Activated naive CD4-positive, alpha-beta T cell treated with anti-CD3 and anti-CD28 coated beads, Interleukin-2, amount 10 ng/mL, durations not matched to agents 7 days and 5 days (primary cell): Measurements from ENCODE around the gene PRKN.
"Not testable (repeated sequence)": the region's sequence is repeated elsewhere in the genome, so short reads cannot be mapped to it uniquely, and the experiment has no call there.

Source experiments
- CTCF ChIA-PET: fragments of 350-600 bp; sonication (Branson Sonifier 250); formaldehyde crosslinking; loops from one replicate; lab custom pipeline; 2021; ENCODE audit warnings: antibody characterized with exemption; lab: Charles Lee
- DNase-seq: peaks from one replicate; pipeline ENCODE4 v3.0.0-alpha.2; 2020
- H3K27ac Mint-ChIP-seq: one replicate; pipeline ENCODE4 v1.8.0; 2021; ENCODE audit warnings: mild to moderate bottlenecking, moderate library complexity, mixed read lengths
- H3K27me3 Mint-ChIP-seq: one replicate; pipeline ENCODE4 v1.8.0; 2021; ENCODE audit warnings: mild to moderate bottlenecking, mixed read lengths
- H3K36me3 Mint-ChIP-seq: one replicate; pipeline ENCODE4 v1.8.0; 2021; ENCODE audit warnings: mixed read lengths
- H3K4me1 Mint-ChIP-seq: one replicate; pipeline ENCODE4 v1.8.0; 2021; ENCODE audit warnings: mixed read lengths
- H3K4me3 Mint-ChIP-seq: one replicate; pipeline ENCODE4 v1.8.0; 2021; ENCODE audit warnings: mild to moderate bottlenecking, moderate library complexity, mixed read lengths
- H3K9me3 Mint-ChIP-seq: one replicate; pipeline ENCODE4 v1.8.0; 2021; ENCODE audit warnings: mixed read lengths

PRKN gene

GRCh38 chr6:161503570-161503969, 1224.0 kb downstream of the PRKN start:
- CTCF ChIA-PET, result no interaction called here
- Mint-ChIP-seq H3K27me3 (no peaks in the 10 kb centered on the region), H3K4me1 (no peaks in the 10 kb centered on the region), H3K4me3 (no peak overlapping the region), H3K9me3 (peaks cover 5% of the 10 kb centered on the region), H3K36me3 (no peaks in the 10 kb centered on the region), H3K27ac (no peak overlapping the region)
- no peak for DNase-seq

DNA sequence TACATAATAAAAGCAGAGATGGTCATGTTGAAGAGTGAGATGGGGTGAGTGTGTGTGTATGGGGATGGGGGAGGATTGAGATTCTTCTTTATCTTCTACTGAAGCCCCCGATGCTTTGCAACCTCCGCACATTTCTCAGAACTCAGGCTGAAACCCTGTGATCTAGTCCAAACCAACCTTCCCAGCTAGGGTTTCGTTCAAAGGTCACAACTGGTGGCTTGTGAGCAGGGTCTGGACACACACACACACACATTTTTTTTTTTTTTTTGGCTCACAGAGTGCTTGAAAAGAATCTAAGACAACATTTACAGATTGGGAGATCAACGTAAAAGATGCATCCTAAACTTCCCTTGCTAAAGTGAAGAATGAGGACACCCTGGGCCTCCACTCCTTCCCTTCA, 1228.7 kb downstream of the PRKN start:
- no peaks in the 10 kb centered on the region for H3K9me3 Mint-ChIP-seq
- DNase-seq, result no peak
- no peaks in the 10 kb centered on the region for H3K27me3 Mint-ChIP-seq
- H3K36me3 Mint-ChIP-seq, result no peaks in the 10 kb centered on the region
- CTCF ChIA-PET, result interaction anchor here (0.6 kb wide), 1 partner anchor 70 kb away, joined by 3 read pairs; no protein-coding TSS in a partner anchor
- H3K4me1 Mint-ChIP-seq, result no peaks in the 10 kb centered on the region
- no peak overlapping the region for H3K27ac Mint-ChIP-seq
- no peak overlapping the region for H3K4me3 Mint-ChIP-seq

DNA sequence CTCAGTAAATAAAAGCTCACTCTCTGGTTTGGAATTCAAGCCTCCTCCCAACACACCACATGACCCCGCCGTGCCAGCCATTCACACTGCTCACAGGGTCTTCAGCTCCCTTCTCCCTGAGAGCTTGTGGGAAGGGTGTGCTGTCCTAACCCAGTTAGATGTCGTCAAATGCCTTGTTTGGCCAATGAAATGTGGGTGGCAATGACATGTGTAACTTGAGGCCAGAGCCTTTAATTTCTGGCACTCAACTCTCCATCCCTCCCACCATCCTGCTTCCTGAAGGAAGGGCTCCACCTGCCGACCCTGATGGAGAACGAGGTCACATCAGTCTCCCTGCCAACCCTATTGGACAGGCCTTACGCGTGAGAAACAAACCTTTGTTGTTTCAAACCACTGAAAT, 1229.2 kb downstream of the PRKN start:
- Mint-ChIP-seq H3K4me1 (no peaks in the 10 kb centered on the region), H3K27ac (no peak overlapping the region), H3K4me3 (no peak overlapping the region), H3K36me3 (no peaks in the 10 kb centered on the region), H3K9me3 (no peaks in the 10 kb centered on the region), H3K27me3 (no peaks in the 10 kb centered on the region)
- CTCF ChIA-PET, result interaction anchor here (0.6 kb wide), 1 partner anchor 69 kb away, joined by 3 read pairs; no protein-coding TSS in a partner anchor
- DNase-seq, result no peak

- CTCF ChIA-PET, result interaction anchor here (1.1 kb wide), 1 partner anchor 78 kb away, joined by 3 read pairs; no protein-coding TSS in a partner anchor
- Mint-ChIP-seq H3K4me3 (no peak overlapping the region), H3K36me3 (no peaks in the 10 kb centered on the region), H3K4me1 (no peaks in the 10 kb centered on the region), H3K27me3 (no peaks in the 10 kb centered on the region), H3K27ac (no peak overlapping the region), H3K9me3 (no peaks in the 10 kb centered on the region)
- no peak for DNase-seq
Measured at GRCh38 chr6:161496941-161497340, 1230.6 kb downstream of the PRKN start.

DNA sequence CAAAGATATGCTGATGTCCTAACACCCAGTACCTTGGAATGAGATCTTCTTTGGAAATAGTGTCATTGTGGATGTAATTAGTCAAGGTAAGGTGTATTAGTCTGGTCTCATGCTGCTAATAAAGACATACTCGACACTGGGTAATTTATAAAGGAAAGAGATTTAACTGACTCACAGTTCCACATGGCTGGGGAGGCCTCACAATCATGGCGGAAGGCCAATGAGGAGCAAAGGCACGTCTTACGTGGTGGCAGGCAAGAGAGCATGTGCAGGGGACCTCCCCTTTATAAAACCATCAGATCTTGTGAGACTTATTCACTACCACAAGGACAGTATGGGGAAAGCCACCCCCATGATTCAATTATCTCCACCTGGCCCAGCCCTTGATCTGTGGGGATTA, 1231.3 kb downstream of the PRKN start:
- CTCF ChIA-PET, H3K4me1 Mint-ChIP-seq, H3K27ac Mint-ChIP-seq, H3K36me3 Mint-ChIP-seq, H3K27me3 Mint-ChIP-seq, H3K9me3 Mint-ChIP-seq, H3K4me3 Mint-ChIP-seq, DNase-seq: not testable (repeated sequence)

- CTCF ChIA-PET, result no interaction called here
- Mint-ChIP-seq H3K36me3 (no peaks in the 10 kb centered on the region), H3K9me3 (no peaks in the 10 kb centered on the region), H3K4me3 (no peak overlapping the region), H3K27ac (no peak overlapping the region), H3K4me1 (no peaks in the 10 kb centered on the region), H3K27me3 (peaks cover 4% of the 10 kb centered on the region)
- DNase-seq, result no peak
Measured at GRCh38 chr6:161494566-161494965, 1233.0 kb downstream of the PRKN start.

- Mint-ChIP-seq H3K27ac (no peak overlapping the region), H3K4me3 (no peak overlapping the region), H3K36me3 (no peaks in the 10 kb centered on the region), H3K9me3 (no peaks in the 10 kb centered on the region), H3K4me1 (no peaks in the 10 kb centered on the region), H3K27me3 (peaks cover 4% of the 10 kb centered on the region)
- DNase-seq, result no peak
- CTCF ChIA-PET, result no interaction called here
Measured at GRCh38 chr6:161493576-161494118, 1233.9 kb downstream of the PRKN start.

GRCh38 chr6:161489626-161490306, 1237.8 kb downstream of the PRKN start:
- H3K27ac Mint-ChIP-seq, result no peak overlapping the region
- H3K9me3 Mint-ChIP-seq, result no peaks in the 10 kb centered on the region
- no peak overlapping the region for H3K4me3 Mint-ChIP-seq
- no peaks in the 10 kb centered on the region for H3K4me1 Mint-ChIP-seq
- no peak for DNase-seq
- H3K36me3 Mint-ChIP-seq, result no peaks in the 10 kb centered on the region
- CTCF ChIA-PET, result no interaction called here
- H3K27me3 Mint-ChIP-seq, result peaks cover 4% of the 10 kb centered on the region

- CTCF ChIA-PET, result no interaction called here
- H3K27me3 Mint-ChIP-seq, result peaks cover 4% of the 10 kb centered on the region
- H3K36me3 Mint-ChIP-seq, result no peaks in the 10 kb centered on the region
- no peak overlapping the region for H3K4me3 Mint-ChIP-seq
- DNase-seq, result no peak
- no peaks in the 10 kb centered on the region for H3K9me3 Mint-ChIP-seq
- H3K27ac Mint-ChIP-seq, result no peak overlapping the region
- H3K4me1 Mint-ChIP-seq, result no peaks in the 10 kb centered on the region
Measured at GRCh38 chr6:161487694-161488093, 1239.9 kb downstream of the PRKN start.

- Mint-ChIP-seq H3K27ac (no peak overlapping the region), H3K36me3 (no peaks in the 10 kb centered on the region), H3K27me3 (peaks cover 4% of the 10 kb centered on the region), H3K9me3 (no peaks in the 10 kb centered on the region), H3K4me3 (no peak overlapping the region), H3K4me1 (no peaks in the 10 kb centered on the region)
- CTCF ChIA-PET, result no interaction called here
- no peak for DNase-seq
Measured at GRCh38 chr6:161487217-161487531, 1240.4 kb downstream of the PRKN start.

DNA sequence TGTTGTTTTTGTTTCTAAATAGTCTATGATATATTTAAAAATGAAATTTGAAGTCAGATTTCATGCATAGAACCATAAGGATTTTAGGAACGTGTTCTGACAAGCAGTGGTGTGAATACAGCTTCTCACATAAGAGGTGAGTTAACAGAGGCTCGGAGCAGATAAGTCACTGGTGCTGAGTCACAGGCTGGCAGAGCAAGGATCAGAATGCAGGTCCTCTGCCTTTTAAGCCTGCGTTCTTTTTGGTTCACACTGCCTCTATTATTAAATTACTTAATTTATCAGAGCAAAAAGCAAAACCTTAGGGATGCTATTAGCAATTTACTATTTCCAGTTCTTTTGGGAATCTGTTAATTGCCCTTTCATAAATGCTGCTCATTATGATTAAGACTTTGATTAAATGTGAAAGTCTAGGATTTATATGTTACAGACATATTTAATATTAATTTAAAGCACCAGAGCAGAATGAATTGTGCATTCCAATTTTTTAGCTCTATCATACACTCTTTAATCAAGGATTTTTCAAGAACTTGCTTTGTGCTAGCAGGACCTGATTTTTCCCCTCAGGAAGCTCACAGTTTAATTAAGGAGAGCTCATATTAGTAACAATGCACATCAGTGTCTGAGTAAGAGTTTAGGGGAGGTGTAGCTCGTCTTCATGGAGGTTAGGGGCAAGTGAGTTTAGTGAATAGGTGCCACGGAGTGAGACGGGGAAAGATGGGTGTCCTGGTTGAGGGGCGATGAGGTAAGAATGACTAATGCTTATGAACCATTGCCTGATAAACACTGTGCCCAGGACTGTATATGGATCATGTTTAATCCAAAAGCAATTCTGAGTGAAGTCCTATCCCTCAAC, 1241.0 kb downstream of the PRKN start:
- no peak for DNase-seq
- CTCF ChIA-PET, result no interaction called here
- Mint-ChIP-seq H3K27ac (no peak overlapping the region), H3K4me3 (no peak overlapping the region), H3K36me3 (no peaks in the 10 kb centered on the region), H3K9me3 (no peaks in the 10 kb centered on the region), H3K27me3 (peaks cover 4% of the 10 kb centered on the region), H3K4me1 (no peaks in the 10 kb centered on the region)

- H3K27me3 Mint-ChIP-seq, result no peaks in the 10 kb centered on the region
- no peak overlapping the region for H3K4me3 Mint-ChIP-seq
- CTCF ChIA-PET, result no interaction called here
- no peak for DNase-seq
- no peaks in the 10 kb centered on the region for H3K4me1 Mint-ChIP-seq
- no peak overlapping the region for H3K27ac Mint-ChIP-seq
- no peaks in the 10 kb centered on the region for H3K36me3 Mint-ChIP-seq
- no peaks in the 10 kb centered on the region for H3K9me3 Mint-ChIP-seq
Measured at GRCh38 chr6:161482517-161482858, 1245.1 kb downstream of the PRKN start.

DNA sequence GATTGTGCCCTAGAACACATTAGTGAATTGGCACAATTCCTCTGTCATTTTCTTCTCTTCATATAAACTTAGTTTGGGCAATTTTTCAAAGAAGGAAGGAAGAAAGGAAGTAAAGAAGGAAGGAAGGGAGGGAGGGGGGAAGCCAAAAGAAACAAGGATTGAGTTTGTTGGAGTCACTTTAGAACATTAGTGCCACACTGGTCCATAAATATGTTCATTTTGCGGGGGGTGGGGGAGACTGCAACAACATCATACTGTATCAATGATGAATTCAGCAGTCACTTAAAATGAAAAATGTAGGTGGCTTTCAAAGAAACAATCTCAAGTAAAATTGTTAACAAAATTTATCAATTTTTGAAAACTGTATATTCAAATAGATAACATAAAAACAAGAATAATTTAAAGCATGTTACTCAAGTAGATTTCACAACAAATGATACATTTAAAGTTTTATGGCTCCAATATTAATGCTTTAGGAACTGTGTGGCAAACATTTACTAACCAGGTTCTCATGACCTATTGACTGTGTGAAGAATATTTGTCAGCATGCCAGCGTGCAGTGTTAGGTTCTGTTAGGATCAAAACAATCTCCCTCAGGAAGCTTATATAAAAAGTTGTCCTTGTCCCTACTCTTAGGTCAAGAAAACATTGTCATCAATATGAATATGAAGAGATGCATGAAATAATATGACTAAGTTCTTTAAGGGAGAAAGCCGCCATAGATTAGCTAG, 1245.6 kb downstream of the PRKN start:
- no peaks in the 10 kb centered on the region for H3K36me3 Mint-ChIP-seq
- no peaks in the 10 kb centered on the region for H3K9me3 Mint-ChIP-seq
- no peak overlapping the region for H3K27ac Mint-ChIP-seq
- DNase-seq, result no peak
- no peaks in the 10 kb centered on the region for H3K4me1 Mint-ChIP-seq
- H3K27me3 Mint-ChIP-seq, result no peaks in the 10 kb centered on the region
- no peak overlapping the region for H3K4me3 Mint-ChIP-seq
- CTCF ChIA-PET, result no interaction called here

- Mint-ChIP-seq H3K4me1 (no peaks in the 10 kb centered on the region), H3K4me3 (no peak overlapping the region), H3K9me3 (no peaks in the 10 kb centered on the region), H3K27ac (no peak overlapping the region), H3K36me3 (no peaks in the 10 kb centered on the region), H3K27me3 (no peaks in the 10 kb centered on the region)
- DNase-seq, result no peak
- CTCF ChIA-PET, result no interaction called here
Measured at GRCh38 chr6:161480421-161481155, 1247.0 kb downstream of the PRKN start.
